GM19025 (cell line): ENCODE measurements around the gene ADD3.

Experiments
- ATAC-seq: cut with Tn5 transposase; IDR thresholded peaks from one replicate; pipeline ENCODE4 v1.9.1; 2021; ENCODE audit warnings: mild to moderate bottlenecking, low read depth, moderate library complexity; ENCODE audit not compliant: unreplicated experiment

ADD3 gene

DNA sequence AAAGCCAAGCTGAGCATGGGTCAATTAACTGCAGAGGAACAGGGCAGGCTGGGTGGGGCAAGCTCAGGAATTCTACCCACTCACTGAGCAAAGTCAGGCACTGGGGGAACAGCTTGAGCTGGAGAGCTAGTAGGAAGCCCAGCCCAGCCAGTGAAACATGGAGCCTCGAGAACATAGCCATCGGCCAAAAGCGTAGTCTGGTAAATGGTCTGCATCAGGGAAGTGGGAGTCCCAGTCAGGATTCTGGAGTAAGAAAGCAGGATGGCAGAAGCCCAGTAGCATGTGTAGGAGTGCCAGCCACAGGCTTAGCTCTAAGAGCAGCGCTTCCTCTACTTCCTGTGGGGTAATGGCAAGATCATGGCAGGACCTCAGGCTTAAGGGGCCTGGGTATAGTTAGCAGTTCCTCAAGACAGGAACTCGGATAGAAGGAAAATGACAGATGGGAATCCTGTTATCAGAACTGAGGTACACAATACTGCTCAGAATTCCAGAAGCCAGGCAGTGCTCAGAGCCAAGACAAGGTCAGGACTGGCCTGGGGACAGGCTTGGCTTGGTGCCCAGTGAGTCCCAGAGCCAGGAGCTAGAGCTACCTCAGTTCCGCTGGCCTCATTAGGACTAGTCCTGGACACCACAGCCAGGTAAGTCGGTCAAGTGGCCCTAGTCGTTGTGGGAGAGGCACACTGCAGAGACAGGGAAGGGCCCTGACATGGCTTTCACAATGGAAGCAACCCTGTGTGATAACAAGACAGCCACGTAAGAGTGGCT is 134.3 kb downstream of the ADD3 start:
- no peak for ATAC-seq

DNA sequence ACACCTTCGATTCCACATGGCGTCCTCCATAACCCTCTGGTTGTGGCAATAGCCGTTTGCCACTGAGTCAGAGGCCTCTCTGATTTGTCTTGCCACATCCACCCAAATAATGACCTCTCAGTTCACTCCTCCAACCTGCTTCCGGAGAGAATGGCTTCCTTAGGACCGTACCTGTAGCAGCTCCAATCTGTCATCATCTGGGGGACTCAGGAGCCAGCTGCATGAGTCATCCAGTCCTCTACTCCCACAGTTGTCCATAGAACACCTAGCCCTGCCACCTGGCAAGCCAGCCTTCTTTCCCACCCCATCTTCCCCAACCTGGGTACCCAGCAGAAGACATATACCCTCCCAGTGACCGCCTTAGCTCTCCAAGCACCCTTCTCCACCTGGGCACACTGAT is 135.2 kb downstream of the ADD3 start:
- ATAC-seq, result no peak

- ATAC-seq, result no peak
These were observed 136.7 kb downstream of the ADD3 start for GRCh38 chr10:110144507-110144906.

- no peak for ATAC-seq
These were observed 140.2 kb downstream of the ADD3 start for GRCh38 chr10:110147961-110148360.

GRCh38 chr10:110149259-110149658 is 141.5 kb downstream of the ADD3 start:
- no peak for ATAC-seq

- ATAC-seq, result no peak
These were observed 142.3 kb downstream of the ADD3 start for GRCh38 chr10:110150046-110150445.

- no peak for ATAC-seq
These were observed 143.2 kb downstream of the ADD3 start for GRCh38 chr10:110150981-110151380.

DNA sequence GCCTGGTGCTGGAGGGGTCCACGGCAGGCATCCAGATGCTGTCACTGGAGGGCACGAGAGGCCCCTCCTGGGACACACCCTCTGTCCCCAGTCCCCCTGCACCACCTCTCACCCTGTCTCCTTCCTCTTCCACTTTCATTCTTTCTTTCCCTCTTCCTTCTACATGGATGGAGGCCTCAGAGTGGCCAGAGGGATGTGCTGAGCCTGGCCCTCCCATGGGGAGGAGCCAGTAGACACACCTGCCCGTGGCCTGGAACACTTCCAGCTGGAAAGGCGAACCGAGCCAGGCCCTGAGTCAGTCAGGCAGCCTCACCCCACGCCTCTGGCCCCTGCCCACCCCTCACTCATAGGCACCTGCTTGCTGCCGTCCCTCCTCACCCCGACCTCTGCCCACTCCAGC is 143.7 kb downstream of the ADD3 start:
- no peak for ATAC-seq

- no peak for ATAC-seq
These were observed 144.2 kb downstream of the ADD3 start for GRCh38 chr10:110151971-110152370.

GRCh38 chr10:110153396-110153795 is 145.6 kb downstream of the ADD3 start:
- no peak for ATAC-seq

DNA sequence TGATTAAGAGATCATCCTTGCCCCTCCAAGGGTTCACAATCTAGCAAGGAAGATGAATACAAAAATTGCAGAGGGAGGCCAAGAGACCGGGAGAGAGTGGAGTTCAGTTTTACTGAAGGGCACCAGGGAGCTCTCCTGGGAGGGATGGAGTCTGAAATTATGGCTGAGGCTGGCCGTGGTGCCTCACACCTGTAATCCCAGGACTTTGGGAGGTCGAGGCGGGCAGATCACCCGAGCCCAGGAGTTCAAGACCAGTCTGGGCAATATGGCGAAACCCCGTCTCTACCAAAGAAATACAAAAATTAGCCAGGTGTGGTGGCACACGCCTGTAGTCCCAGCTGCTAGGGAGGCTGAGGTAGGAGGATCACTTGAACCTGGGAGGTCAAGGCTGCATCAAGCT is 148.3 kb downstream of the ADD3 start:
- no peak for ATAC-seq

DNA sequence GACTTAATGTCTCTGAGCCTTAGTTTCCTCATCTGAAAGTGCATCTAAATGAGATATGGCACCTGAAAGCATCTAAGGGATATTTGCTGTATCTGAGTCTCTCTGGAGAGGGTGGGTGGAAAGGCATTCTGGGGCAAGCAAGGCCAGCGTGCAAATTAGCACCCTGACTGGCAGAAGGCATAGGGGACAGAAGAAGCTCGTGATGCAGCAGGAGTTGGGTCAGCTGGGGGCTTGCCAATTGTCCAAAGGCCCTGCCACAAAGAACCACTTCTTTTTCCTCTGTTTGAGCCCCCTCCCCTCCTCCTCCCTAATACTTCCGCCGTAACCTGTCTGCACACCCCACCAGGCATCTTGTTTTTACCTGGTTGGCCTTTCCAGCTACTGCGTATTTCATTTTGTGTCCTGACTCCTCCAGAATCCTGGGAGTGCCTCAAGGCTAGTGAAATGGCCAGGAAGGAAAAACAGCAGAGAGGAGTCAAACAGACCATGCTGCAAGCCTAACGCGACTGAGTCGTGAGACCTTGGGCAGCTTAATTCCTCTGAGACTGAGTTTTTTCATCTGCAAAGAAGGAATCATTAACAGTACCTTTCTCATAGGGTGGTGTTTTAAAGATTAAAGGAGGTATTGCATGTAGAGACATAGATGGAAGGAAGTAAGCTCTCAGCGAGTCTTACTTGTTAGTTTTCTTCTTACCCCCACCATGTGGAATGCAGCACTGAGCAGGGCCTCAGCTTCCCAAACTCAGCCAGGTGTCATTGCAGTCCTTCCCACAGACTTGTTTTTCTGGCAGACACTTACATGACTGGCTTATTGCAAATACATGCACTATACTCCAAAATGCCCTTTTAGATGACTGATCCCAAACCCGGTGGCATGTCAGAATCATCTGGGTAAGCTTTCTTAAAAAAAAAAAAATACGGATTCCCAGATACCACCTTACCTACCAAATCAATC is 150.5 kb downstream of the ADD3 start:
- ATAC-seq, result no peak

GRCh38 chr10:110160081-110160480 is 152.3 kb downstream of the ADD3 start:
- no peak for ATAC-seq

GRCh38 chr10:110160522-110160921 is 152.7 kb downstream of the ADD3 start:
- no peak for ATAC-seq

DNA sequence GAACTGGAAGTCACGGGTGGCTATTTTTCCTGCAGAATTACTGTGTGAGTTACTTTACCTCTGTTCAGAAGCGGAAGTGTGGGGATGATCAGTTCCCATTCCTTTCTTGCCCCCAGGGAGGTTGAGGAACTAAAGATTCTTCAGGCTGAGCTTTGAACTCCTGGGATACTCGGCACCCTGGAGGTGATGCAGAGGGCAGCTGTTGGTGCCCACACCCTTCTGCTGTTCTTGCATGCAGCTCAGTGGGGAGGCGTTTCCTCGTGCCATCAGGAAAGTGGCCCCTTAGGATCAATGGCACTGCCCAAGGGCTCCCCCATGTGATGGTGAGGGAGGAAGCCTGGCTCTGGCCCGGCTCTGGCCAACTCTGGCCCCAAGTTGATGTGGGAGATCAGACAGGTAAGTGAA is 155.0 kb downstream of the ADD3 start:
- no peak for ATAC-seq

GRCh38 chr10:110163192-110163773 is 155.5 kb downstream of the ADD3 start:
- no peak for ATAC-seq

DNA sequence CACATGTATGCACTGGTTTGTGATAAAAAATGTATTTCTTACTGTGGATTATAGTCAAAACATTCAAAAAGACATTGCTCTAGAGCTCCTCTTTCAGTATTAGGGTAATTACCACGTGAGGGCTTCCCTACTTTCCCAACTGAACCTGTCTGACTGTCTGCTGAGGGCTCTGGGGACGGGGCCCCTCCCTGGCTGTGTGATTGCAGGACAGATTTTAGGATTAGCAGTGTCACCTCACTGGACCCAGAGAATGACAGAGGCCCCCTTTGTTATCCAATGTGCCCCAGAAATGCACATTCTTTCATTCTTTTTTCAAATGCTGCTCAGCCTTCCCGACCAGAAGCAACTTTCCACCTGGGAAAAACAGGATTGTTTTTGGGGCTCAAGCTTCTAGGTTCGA is 156.1 kb downstream of the ADD3 start:
- ATAC-seq, result no peak

GRCh38 chr10:110165239-110165638 is 157.5 kb downstream of the ADD3 start:
- no peak for ATAC-seq

DNA sequence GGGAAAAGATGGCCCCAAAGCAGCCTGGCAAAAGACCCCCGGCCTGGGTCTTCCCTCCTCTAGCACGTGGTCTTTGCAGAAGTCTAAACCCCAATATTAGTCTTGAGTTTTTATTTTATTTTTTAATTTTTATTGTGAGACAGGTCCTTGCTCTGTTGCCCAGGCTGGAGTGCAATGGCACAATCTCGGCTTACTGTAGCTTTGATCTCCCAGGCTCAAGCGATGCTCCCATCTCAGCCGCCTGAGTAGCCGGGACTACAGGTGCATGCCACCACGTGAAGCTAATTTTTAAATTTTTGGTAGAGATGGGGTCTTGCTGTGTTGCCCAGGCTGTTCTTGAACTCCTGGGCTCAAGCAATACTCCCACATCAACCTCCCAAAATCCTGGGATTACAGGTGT is 159.4 kb downstream of the ADD3 start:
- no peak for ATAC-seq

DNA sequence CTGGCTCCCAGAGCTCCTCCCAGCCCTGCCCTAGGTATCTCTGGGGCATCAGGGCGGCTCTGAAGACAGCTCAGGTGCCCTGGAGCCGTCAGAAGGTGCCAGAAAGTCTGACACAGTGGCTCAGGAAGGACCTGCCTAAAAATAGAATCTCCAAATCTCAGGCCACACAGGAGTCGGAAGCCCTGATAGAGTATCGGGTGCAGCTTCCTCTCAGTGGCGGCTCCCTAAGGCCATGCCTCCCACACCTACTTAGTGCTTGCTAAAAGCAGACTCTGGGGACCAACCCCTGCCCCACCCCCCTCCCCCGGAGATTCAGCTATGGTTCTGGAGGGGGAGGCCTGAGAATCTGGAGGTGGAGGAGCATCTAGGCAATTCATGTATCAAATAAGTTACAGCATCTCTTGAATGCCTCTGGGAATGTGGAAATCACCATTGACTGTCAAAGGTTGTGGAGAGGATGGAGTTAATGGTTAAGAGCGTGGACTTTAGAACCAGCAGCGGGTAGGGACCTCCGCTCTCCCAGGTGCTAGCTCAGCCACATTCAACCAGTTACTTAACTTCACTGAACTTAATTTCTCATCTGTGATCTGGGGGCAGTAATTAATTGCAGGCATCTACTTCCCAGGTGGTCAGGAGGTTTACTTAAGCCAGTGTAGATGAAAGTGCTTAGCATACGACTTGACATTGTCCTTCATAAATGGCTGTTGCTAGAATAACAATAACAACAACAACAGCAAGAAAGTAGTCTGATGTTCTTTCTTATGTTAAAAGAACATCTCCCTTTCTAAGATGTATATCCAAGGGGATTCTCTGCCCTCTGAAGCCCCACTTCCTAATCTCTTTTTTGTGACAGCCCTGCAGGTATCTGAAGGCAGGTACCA is 161.1 kb downstream of the ADD3 start:
- ATAC-seq, result no peak
